HG03565 (cell line): ENCODE measurements around the gene TMOD3.
"Not testable (repeated sequence)": the region's sequence is repeated elsewhere in the genome, so short reads cannot be mapped to it uniquely, and the experiment has no call there.

Experiments
- ATAC-seq: cut with Tn5 transposase; IDR thresholded peaks from one replicate; pipeline ENCODE4 v1.9.1; 2021; ENCODE audit warnings: mild to moderate bottlenecking, moderate library complexity; ENCODE audit not compliant: unreplicated experiment

Gene TMOD3

GRCh38 chr15:51861557-51862359 lies 32.3 kb downstream of the TMOD3 start:
- ATAC-seq: no peak

GRCh38 chr15:51863131-51863530 lies 33.7 kb downstream of the TMOD3 start:
- no peak for ATAC-seq

- no peak for ATAC-seq
These were observed 35.1 kb downstream of the TMOD3 start for GRCh38 chr15:51864408-51865056.

- no peak for ATAC-seq
These were observed 35.9 kb downstream of the TMOD3 start for GRCh38 chr15:51865317-51865716.

- ATAC-seq: no peak
These were observed 36.7 kb downstream of the TMOD3 start for GRCh38 chr15:51866161-51866560.

- ATAC-seq: no peak
These were observed 37.3 kb downstream of the TMOD3 start for GRCh38 chr15:51866751-51867150.

- ATAC-seq: no peak
These were observed 39.6 kb downstream of the TMOD3 start for GRCh38 chr15:51869060-51869421.

GRCh38 chr15:51870774-51871173 lies 41.3 kb downstream of the TMOD3 start:
- no peak for ATAC-seq

- ATAC-seq: no peak
These were observed 45.5 kb downstream of the TMOD3 start for GRCh38 chr15:51874751-51875644.

GRCh38 chr15:51876169-51876568 lies 46.7 kb downstream of the TMOD3 start:
- no peak for ATAC-seq

GRCh38 chr15:51878446-51879386 lies 49.3 kb downstream of the TMOD3 start:
- ATAC-seq: no peak

GRCh38 chr15:51879555-51879954 lies 50.1 kb downstream of the TMOD3 start:
- no peak for ATAC-seq

- no peak for ATAC-seq
These were observed 53.9 kb downstream of the TMOD3 start for GRCh38 chr15:51883271-51883837.

- ATAC-seq: no peak
These were observed 54.6 kb downstream of the TMOD3 start for GRCh38 chr15:51884041-51884440.

- ATAC-seq: no peak
These were observed 55.2 kb downstream of the TMOD3 start for GRCh38 chr15:51884517-51885236.

GRCh38 chr15:51885758-51886157 lies 56.3 kb downstream of the TMOD3 start:
- ATAC-seq: not testable (repeated sequence)

- no peak for ATAC-seq
These were observed 58.6 kb downstream of the TMOD3 start for GRCh38 chr15:51887887-51888592.

- ATAC-seq: no peak
These were observed 59.2 kb downstream of the TMOD3 start for GRCh38 chr15:51888593-51889195.
